Measurements from ENCODE around the gene ADSL.

DNA sequence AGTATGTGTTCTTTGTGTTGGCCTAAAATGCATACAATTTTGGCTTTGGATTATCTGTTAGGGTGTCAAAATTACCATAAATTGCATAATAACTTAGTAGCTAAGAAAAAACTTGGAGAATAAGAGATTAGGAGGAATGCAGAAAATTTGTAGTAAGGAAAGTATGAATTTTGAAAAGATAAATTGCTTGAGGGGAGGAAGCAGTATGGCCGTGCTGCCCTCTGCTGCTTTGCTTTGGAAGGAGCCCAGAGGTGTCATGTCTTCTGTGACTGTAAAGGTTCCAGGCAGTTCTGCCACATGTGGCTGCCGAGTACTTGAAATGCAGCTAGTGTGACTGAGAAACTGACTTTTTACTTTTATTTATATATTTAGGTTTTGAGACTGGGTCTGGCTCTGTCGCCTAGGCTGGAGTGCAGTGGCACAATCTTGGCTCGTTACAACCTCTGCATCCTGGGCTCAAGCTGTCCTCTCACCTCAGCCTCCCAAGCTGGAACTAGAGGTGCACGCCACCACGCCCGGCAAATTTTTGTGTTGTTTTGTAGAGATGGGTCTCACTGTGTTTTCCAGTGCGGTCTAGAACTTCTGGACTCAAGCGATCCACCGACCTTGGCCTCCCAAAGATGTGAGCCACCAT is 1.8 kb downstream of the ADSL start:
- peak; percentile 21 to 76 (median 67) for TF ChIP-seq CTCF (IDR thresholded peaks at IDR 0.05)
- TF ChIP-seq POLR2A (IDR thresholded peaks at IDR 0.05): no peak
